Measurements from ENCODE around the gene IRF2BP1. TPM values are rescaled to one million over a fixed set of nuclear protein-coding genes. Genes with fewer than 3 reads are reported as not detected.

The IRF2BP1 gene
- total RNA-seq, 3 donors from 2014 or later: 16.5 to 26.5 (median 19.7) TPM

DNA sequence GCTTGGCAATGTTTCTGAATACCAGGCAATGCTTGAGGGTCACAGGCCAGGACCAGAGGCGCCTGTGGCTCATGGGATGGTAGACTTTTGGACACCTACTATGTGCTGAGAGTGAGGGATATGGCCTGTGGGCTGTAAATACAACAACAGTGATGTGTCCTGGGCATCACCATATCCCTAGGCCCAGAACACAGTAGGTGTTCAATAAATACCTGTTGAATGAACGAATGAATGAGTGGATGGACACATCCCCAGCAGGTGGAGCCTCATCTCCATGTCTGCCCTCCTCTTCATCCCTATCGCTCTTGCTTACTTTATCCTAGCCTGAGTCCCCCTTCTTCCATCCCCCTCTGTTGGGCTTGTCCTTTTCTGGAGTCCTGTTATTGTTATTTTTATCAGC is 45.1 kb upstream of the IRF2BP1 start:
- no peak for DNase-seq (ENCODE audit: low spot score in 2 of 2)
- Histone ChIP-seq H3K4me1 (no peaks in the 10 kb centered on the region), H3K4me3 (no peak overlapping the region), H3K27ac (no peak overlapping the region), H3K27me3 (peaks cover 0 to 34% of the 10 kb centered on the region in 2 donors), H3K9me3 (no peaks in the 10 kb centered on the region), H3K36me3 (no peaks in the 10 kb centered on the region)
- intact Hi-C loops (cut with DNase I; ENCODE audit: low total_unique reads): no loop called here
- no peak for TF ChIP-seq POLR2AphosphoS5 (IDR thresholded peaks at IDR 0.05)
- TF ChIP-seq, protein P1, sequence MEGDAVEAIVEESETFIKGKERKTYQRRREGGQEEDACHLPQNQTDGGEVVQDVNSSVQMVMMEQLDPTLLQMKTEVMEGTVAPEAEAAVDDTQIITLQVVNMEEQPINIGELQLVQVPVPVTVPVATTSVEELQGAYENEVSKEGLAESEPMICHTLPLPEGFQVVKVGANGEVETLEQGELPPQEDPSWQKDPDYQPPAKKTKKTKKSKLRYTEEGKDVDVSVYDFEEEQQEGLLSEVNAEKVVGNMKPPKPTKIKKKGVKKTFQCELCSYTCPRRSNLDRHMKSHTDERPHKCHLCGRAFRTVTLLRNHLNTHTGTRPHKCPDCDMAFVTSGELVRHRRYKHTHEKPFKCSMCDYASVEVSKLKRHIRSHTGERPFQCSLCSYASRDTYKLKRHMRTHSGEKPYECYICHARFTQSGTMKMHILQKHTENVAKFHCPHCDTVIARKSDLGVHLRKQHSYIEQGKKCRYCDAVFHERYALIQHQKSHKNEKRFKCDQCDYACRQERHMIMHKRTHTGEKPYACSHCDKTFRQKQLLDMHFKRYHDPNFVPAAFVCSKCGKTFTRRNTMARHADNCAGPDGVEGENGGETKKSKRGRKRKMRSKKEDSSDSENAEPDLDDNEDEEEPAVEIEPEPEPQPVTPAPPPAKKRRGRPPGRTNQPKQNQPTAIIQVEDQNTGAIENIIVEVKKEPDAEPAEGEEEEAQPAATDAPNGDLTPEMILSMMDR (IDR thresholded peaks at IDR 0.05): no peak
- no peak for TF ChIP-seq POLR2A (IDR thresholded peaks at IDR 0.05)

DNA sequence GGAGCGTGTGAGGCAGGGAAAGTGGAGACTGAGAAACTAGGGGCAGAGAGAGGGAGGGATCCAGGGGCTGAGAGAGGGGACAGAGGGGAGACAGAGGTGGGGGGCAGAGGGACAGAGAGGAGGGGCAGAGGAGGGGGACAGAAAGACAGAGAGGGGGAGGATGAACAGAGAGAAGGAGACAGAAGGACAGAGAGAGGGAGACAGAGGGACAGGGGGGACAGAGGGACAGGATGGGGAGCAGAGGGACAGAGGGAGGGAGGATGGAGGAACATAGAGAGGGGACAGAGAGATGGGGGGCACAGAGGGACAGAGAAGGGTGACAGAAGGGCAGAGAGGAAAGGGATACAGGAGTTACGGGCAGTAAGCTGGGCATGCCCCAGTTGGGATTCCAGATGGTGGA is 43.3 kb upstream of the IRF2BP1 start:
- intact Hi-C loops (cut with DNase I; ENCODE audit: low total_unique reads): no loop called here
- H3K27ac ChIP-seq: no peak overlapping the region
- peaks cover 0 to 16% of the 10 kb centered on the region in 2 donors for H3K27me3 ChIP-seq
- DNase-seq (ENCODE audit: low spot score in 2 of 2): no peak
- H3K4me1 ChIP-seq: no peaks in the 10 kb centered on the region
- TF ChIP-seq POLR2A (IDR thresholded peaks at IDR 0.05) (no peak), POLR2AphosphoS5 (IDR thresholded peaks at IDR 0.05) (no peak)
- TF ChIP-seq, protein P1 (IDR thresholded peaks at IDR 0.05): no peak
- no peak overlapping the region for H3K4me3 ChIP-seq
- no peaks in the 10 kb centered on the region for H3K9me3 ChIP-seq
- no peaks in the 10 kb centered on the region for H3K36me3 ChIP-seq

DNA sequence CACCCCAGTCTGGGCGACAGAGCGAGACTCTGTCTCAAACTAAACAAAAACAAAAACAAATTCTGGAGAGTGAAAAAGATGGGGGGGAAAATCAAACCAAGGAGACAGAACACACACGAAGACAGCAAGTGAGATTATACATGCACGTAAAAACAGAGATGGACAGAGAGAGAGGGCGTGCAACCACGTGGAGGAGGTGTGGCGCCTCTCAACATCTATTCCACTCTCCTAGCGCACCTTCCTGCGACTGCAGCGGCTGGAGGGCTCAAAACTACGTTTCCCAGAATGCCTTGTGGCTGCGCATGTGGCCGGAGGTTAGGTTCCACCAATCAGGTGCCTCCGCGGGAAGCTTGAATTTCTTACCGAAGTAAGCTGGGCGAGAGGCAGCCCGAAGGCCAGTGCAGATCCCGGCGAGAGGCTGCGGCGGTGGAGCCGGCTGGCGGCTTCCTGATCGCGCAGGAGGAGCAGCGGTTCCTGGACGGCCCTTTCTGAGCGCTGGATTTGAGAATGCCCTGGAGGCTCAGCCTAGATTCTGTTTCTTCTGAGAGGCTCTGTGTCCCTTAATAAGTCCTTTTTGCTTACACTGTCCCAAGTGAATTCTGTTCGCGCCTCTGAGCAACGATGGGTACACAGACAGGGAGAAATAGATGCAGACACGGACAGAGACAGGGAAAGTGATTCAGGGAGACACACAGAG is 41.8 kb upstream of the IRF2BP1 start:
- no peaks in the 10 kb centered on the region for H3K36me3 ChIP-seq
- peak; percentile 86 to 87 for DNase-seq (ENCODE audit: low spot score in 2 of 2)
- no peaks in the 10 kb centered on the region for H3K9me3 ChIP-seq
- H3K27me3 ChIP-seq: peaks cover 0 to 7% of the 10 kb centered on the region in 2 donors
- H3K27ac ChIP-seq: no peak overlapping the region
- TF ChIP-seq, protein P1 (IDR thresholded peaks at IDR 0.05): no peak
- peak; percentile 70 to 93 (median 90) for TF ChIP-seq POLR2AphosphoS5 (IDR thresholded peaks at IDR 0.05)
- intact Hi-C loops (cut with DNase I; ENCODE audit: low total_unique reads): no loop called here
- peak overlapping the region in 1 of 3 donors; percentile 8 for H3K4me3 ChIP-seq
- H3K4me1 ChIP-seq: no peaks in the 10 kb centered on the region

DNA sequence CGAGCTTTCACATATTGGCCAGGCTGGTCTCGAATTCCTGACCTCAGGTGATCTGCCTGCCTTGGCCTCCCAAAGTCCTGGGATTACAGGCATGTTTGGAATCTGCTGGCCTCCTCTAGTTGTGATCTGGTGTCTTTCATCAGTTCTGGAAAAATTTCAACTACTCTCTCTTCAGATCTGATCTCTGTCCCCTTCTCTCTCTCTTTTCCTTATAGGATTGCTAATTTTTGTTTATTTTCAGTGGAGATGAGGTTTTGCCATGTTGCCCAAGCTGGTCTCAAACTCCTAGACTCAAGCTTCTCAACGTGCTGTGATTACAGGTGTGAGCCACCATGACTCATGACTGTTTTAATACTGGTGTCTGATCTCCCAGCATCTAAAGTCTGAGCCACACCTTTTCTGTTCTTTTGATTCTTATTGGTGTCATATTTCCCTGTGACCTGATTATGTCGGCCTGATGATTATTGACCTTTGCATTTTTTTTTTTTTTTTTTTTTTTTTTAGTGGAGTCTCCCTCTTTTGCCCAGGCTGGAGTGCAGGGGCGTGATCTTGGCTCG is 39.0 kb upstream of the IRF2BP1 start:
- no peak overlapping the region for H3K4me3 ChIP-seq
- H3K9me3 ChIP-seq: no peaks in the 10 kb centered on the region
- TF ChIP-seq, protein P1 (IDR thresholded peaks at IDR 0.05): no peak
- TF ChIP-seq POLR2A (IDR thresholded peaks at IDR 0.05) (no peak), POLR2AphosphoS5 (IDR thresholded peaks at IDR 0.05) (no peak)
- H3K27me3 ChIP-seq: no peaks in the 10 kb centered on the region
- H3K27ac ChIP-seq: no peak overlapping the region
- intact Hi-C loops (cut with DNase I; ENCODE audit: low total_unique reads): no loop called here
- H3K4me1 ChIP-seq: no peaks in the 10 kb centered on the region
- no peak for DNase-seq (ENCODE audit: low spot score in 2 of 2)
- no peaks in the 10 kb centered on the region for H3K36me3 ChIP-seq

DNA sequence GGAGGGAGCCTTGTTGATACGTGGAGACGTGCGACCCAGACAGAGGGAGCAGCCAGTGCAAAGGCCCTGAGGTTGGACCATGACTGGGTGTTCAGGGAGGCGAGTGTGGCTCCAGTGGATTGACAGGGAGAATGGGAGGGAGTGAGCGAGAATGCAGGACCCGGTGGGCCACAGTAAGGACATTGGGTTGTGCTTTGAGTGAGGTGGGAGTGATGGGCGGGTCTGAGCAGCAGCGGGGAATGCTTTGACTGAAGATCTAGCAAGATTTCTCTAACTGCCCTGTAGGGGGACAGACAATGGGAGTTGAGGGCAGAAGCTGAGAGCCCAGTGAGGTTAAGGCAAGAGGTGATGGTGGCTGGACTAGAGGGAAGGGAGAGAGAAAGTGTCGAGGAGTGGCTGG is 36.3 kb upstream of the IRF2BP1 start:
- H3K4me1 ChIP-seq: no peaks in the 10 kb centered on the region
- no peaks in the 10 kb centered on the region for H3K27me3 ChIP-seq
- DNase-seq (ENCODE audit: low spot score in 2 of 2): no peak
- no peaks in the 10 kb centered on the region for H3K36me3 ChIP-seq
- H3K4me3 ChIP-seq: no peak overlapping the region
- no peaks in the 10 kb centered on the region for H3K9me3 ChIP-seq
- intact Hi-C loops (cut with DNase I; ENCODE audit: low total_unique reads): no loop called here
- TF ChIP-seq, protein P1 (IDR thresholded peaks at IDR 0.05): no peak
- no peak for TF ChIP-seq POLR2A (IDR thresholded peaks at IDR 0.05)
- TF ChIP-seq POLR2AphosphoS5 (IDR thresholded peaks at IDR 0.05): no peak
- H3K27ac ChIP-seq: no peak overlapping the region
